ENCODE measurements around the gene RIT2. TPM values are rescaled to one million over a fixed set of nuclear protein-coding genes. Genes with fewer than 3 reads are reported as not detected.

RIT2 gene
- total RNA-seq, 3 donors from 2014 or later (not counting 1 experiment from before 2014, with no cell fraction given) = not detected

DNA sequence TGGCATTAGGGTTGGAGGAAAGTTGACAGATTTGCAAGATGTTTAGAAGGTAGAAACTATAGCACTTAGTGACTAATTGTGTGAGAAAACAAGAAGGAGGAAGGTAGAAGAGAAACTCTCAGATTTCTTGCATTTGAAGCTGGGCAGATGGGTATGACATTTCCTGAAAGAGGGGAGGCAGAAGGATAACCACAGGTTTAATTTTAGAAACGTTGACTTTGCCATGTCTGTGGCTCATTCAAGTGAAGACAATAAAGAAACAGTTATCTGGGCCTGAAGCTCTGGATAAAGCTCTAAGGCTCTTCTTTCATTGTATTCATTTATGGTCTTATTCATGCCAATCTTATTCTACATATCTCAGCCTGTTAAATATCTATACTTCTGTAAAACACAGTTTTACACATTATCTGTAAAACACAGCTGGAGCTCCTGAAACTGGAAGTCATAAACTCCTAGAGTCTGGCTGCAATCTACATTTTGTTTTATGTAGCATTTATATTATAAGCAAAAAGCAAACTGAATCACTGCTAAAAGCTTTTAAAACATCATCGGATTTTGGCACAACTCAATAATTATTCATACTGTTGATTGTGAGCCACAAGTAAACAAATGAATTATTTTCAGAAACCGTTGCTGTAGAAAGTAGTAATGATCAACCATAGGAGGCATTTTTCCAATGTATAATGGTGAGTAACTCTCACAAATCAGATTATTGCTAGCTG is 138.5 kb downstream of the RIT2 start:
- H3K4me3 ChIP-seq (ENCODE audit: low read length) = no peak overlapping the region
- intact Hi-C loops (cut with micrococcal nuclease) = no loop called here
- no peaks in the 10 kb centered on the region for H3K36me3 Mint-ChIP-seq
- no peaks in the 10 kb centered on the region for H3K4me1 Mint-ChIP-seq
- H3K27ac ChIP-seq (ENCODE audit: low read length) = no peak overlapping the region
- no peaks in the 10 kb centered on the region for H3K27me3 Mint-ChIP-seq (ENCODE audit: low read depth in 2 of 2)
- H3K4me1 ChIP-seq (ENCODE audit: control insufficient read depth, insufficient read depth, low read length) = no peaks in the 10 kb centered on the region
- H3K27ac Mint-ChIP-seq = no peak overlapping the region
- peaks cover 8 to 15% of the 10 kb centered on the region in 2 donors for H3K9me3 Mint-ChIP-seq
- no peak overlapping the region for H3K4me3 Mint-ChIP-seq
- H3K9me3 ChIP-seq (ENCODE audit: control insufficient read depth, insufficient read depth, low read length) = no peaks in the 10 kb centered on the region
- DNase-seq = no peak
- 0% methylated on average over 1 of the region's 3 CpGs for WGBS (ENCODE audit: insufficient coverage)
- H3K36me3 ChIP-seq (ENCODE audit: control insufficient read depth, insufficient read depth, low read length) = no peaks in the 10 kb centered on the region
- ATAC-seq = no peak
- TF ChIP-seq, protein P1, sequence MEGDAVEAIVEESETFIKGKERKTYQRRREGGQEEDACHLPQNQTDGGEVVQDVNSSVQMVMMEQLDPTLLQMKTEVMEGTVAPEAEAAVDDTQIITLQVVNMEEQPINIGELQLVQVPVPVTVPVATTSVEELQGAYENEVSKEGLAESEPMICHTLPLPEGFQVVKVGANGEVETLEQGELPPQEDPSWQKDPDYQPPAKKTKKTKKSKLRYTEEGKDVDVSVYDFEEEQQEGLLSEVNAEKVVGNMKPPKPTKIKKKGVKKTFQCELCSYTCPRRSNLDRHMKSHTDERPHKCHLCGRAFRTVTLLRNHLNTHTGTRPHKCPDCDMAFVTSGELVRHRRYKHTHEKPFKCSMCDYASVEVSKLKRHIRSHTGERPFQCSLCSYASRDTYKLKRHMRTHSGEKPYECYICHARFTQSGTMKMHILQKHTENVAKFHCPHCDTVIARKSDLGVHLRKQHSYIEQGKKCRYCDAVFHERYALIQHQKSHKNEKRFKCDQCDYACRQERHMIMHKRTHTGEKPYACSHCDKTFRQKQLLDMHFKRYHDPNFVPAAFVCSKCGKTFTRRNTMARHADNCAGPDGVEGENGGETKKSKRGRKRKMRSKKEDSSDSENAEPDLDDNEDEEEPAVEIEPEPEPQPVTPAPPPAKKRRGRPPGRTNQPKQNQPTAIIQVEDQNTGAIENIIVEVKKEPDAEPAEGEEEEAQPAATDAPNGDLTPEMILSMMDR (IDR thresholded peaks at IDR 0.05) = no peak
- H3K27me3 ChIP-seq (ENCODE audit: control insufficient read depth, insufficient read depth, low read length) = no peaks in the 10 kb centered on the region

DNA sequence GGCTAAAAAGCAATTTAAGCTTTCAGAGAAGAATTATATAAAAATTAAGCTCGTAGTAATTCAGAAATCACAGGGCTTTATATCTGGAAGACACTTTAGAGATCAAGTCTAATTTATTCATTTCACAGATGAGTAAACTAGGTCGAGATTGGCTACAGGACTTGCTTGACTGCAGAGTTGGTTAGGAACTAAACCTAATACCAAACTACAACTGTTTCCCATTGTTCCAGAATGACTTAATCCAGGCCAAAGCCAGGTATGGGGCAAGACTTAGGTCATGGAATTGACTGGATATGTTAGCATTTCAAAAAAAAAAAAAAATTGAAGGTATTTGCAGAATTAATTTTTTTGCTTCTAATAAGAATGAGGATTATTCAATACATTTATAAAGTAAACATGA is 146.1 kb downstream of the RIT2 start:
- Mint-ChIP-seq H3K36me3 (no peaks in the 10 kb centered on the region), H3K4me3 (no peak overlapping the region), H3K9me3 (peaks cover 4 to 10% of the 10 kb centered on the region in 2 donors), H3K27ac (no peak overlapping the region), H3K27me3 (ENCODE audit: low read depth in 2 of 2) (no peaks in the 10 kb centered on the region), H3K4me1 (no peaks in the 10 kb centered on the region)
- no peak overlapping the region for H3K27ac ChIP-seq (ENCODE audit: low read length)
- no peak overlapping the region for H3K4me3 ChIP-seq (ENCODE audit: low read length)
- ATAC-seq (no peak), DNase-seq (no peak)
- intact Hi-C loops (cut with micrococcal nuclease) = no loop called here
- TF ChIP-seq, protein P1 (IDR thresholded peaks at IDR 0.05) = no peak
- H3K4me1 ChIP-seq (ENCODE audit: control insufficient read depth, insufficient read depth, low read length) = no peaks in the 10 kb centered on the region
- H3K36me3 ChIP-seq (ENCODE audit: control insufficient read depth, insufficient read depth, low read length) = no peaks in the 10 kb centered on the region
- no peaks in the 10 kb centered on the region for H3K9me3 ChIP-seq (ENCODE audit: control insufficient read depth, insufficient read depth, low read length)
- no peaks in the 10 kb centered on the region for H3K27me3 ChIP-seq (ENCODE audit: control insufficient read depth, insufficient read depth, low read length)
- WGBS (ENCODE audit: insufficient coverage) = 63% methylated on average over 2 of the region's 2 CpGs

- TF ChIP-seq, protein P1 (IDR thresholded peaks at IDR 0.05) = no peak
- Histone ChIP-seq H3K4me1 (ENCODE audit: control insufficient read depth, insufficient read depth, low read length) (no peaks in the 10 kb centered on the region), H3K27me3 (ENCODE audit: control insufficient read depth, insufficient read depth, low read length) (no peaks in the 10 kb centered on the region), H3K4me3 (ENCODE audit: low read length) (no peak overlapping the region), H3K9me3 (ENCODE audit: control insufficient read depth, insufficient read depth, low read length) (no peaks in the 10 kb centered on the region), H3K27ac (ENCODE audit: low read length) (no peak overlapping the region), H3K36me3 (ENCODE audit: control insufficient read depth, insufficient read depth, low read length) (no peaks in the 10 kb centered on the region)
- Mint-ChIP-seq H3K9me3 (peaks cover 0 to 6% of the 10 kb centered on the region in 2 donors), H3K27ac (no peak overlapping the region), H3K4me1 (no peaks in the 10 kb centered on the region), H3K36me3 (no peaks in the 10 kb centered on the region), H3K27me3 (ENCODE audit: low read depth in 2 of 2) (no peaks in the 10 kb centered on the region), H3K4me3 (no peak overlapping the region)
- no peak for ATAC-seq
- intact Hi-C loops (cut with micrococcal nuclease) = no loop called here
- DNase-seq = no peak
- 93% methylated on average over 2 of the region's 3 CpGs for WGBS (ENCODE audit: insufficient coverage)
These were observed 154.2 kb downstream of the RIT2 start for GRCh38 chr18:42961298-42961697.

DNA sequence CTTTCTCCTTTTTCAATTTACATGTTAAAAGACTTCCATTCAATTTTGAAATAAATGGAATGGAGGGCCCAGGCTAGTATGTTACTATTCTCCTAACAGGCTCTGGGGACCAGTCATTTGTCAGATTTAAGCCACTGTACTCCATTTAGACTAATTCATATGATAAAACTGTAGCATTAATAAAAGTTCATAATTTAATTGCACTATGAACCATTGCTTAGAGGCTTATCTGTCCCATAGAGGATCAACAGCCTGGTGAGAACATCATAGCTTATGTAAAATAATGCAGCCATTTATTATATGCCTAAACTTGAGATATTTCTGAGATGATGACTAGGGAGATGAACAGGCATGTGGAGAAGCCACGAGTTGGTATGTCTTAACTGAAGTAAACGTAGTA is 156.0 kb downstream of the RIT2 start:
- H3K36me3 Mint-ChIP-seq = no peaks in the 10 kb centered on the region
- no peaks in the 10 kb centered on the region for H3K27me3 Mint-ChIP-seq (ENCODE audit: low read depth in 2 of 2)
- no peaks in the 10 kb centered on the region for H3K9me3 ChIP-seq (ENCODE audit: control insufficient read depth, insufficient read depth, low read length)
- H3K4me3 Mint-ChIP-seq = no peak overlapping the region
- H3K4me3 ChIP-seq (ENCODE audit: low read length) = no peak overlapping the region
- no peaks in the 10 kb centered on the region for H3K4me1 Mint-ChIP-seq
- H3K36me3 ChIP-seq (ENCODE audit: control insufficient read depth, insufficient read depth, low read length) = no peaks in the 10 kb centered on the region
- TF ChIP-seq, protein P1 (IDR thresholded peaks at IDR 0.05) = no peak
- H3K4me1 ChIP-seq (ENCODE audit: control insufficient read depth, insufficient read depth, low read length) = no peaks in the 10 kb centered on the region
- ATAC-seq = no peak
- DNase-seq = no peak
- H3K27me3 ChIP-seq (ENCODE audit: control insufficient read depth, insufficient read depth, low read length) = no peaks in the 10 kb centered on the region
- no CpG with 5 or more reads among the region's 2 CpGs for WGBS (ENCODE audit: insufficient coverage)
- no peak overlapping the region for H3K27ac ChIP-seq (ENCODE audit: low read length)
- intact Hi-C loops (cut with micrococcal nuclease) = loop anchor here (10.0 kb wide), 1 partner anchor 85 kb away; no protein-coding TSS in a partner anchor
- H3K27ac Mint-ChIP-seq = no peak overlapping the region
- H3K9me3 Mint-ChIP-seq = peaks cover 3 to 9% of the 10 kb centered on the region in 2 donors

Data from natural killer cell (primary cell).